HG03354 (cell line): Measurements from ENCODE around the gene TM2D1.
A peak's percentile ranks its signal among the peaks of the same experiment; 100 is the strongest.
"Not testable (repeated sequence)": the region's sequence is repeated elsewhere in the genome, so short reads cannot be mapped to it uniquely, and the experiment has no call there.

ENCODE experiments used
- ATAC-seq: cut with Tn5 transposase; IDR thresholded peaks from one replicate; pipeline ENCODE4 v1.9.1; 2021; ENCODE audit warnings: mild to moderate bottlenecking; ENCODE audit not compliant: unreplicated experiment, poor library complexity, severe bottlenecking

The TM2D1 gene

GRCh38 chr1:61724506-61724812 lies 482 bp downstream of the TM2D1 start:
- peak; percentile 6 for ATAC-seq

- ATAC-seq = not testable (repeated sequence)
Observed at GRCh38 chr1:61718996-61719663, 5.8 kb downstream of the TM2D1 start.

- no peak for ATAC-seq
Observed at GRCh38 chr1:61711969-61712368, 13.0 kb downstream of the TM2D1 start.

DNA sequence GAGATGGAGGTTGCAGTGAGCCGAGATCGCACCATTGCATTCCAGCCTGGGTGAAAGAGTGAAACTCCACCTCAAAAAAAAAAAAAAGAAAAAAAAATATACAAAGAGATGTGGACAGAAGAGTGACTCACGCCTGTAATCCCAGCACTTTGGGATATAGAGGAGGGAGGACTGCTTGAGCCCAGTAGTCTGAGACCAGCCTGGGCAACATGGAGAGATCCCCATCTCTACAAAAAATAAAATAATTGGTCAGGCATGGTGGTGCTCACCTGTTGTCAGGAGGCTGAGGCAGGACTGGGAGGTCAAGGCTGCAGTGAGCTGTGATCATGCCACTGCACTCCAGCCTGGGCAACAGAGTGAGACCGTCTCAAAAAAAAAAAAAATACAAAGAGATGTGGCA lies 13.7 kb downstream of the TM2D1 start:
- ATAC-seq = not testable (repeated sequence)

DNA sequence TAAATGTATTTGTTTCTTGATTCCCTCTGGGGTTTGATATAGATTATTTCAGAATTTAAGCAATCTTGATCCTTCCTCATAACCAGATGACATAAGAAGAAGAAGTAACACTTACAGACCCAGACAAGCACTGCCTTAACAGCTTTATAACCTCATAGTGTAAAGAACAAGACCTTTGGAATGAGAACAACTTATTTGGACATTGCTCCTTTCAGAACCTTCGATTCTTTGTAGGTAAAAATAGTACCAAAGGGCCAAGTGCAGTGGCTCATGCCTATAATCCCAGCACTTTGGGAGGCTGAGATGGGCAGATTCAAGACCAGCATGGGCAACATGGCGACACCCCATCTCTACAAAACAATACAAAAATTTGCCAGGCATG lies 15.0 kb downstream of the TM2D1 start:
- ATAC-seq = no peak

DNA sequence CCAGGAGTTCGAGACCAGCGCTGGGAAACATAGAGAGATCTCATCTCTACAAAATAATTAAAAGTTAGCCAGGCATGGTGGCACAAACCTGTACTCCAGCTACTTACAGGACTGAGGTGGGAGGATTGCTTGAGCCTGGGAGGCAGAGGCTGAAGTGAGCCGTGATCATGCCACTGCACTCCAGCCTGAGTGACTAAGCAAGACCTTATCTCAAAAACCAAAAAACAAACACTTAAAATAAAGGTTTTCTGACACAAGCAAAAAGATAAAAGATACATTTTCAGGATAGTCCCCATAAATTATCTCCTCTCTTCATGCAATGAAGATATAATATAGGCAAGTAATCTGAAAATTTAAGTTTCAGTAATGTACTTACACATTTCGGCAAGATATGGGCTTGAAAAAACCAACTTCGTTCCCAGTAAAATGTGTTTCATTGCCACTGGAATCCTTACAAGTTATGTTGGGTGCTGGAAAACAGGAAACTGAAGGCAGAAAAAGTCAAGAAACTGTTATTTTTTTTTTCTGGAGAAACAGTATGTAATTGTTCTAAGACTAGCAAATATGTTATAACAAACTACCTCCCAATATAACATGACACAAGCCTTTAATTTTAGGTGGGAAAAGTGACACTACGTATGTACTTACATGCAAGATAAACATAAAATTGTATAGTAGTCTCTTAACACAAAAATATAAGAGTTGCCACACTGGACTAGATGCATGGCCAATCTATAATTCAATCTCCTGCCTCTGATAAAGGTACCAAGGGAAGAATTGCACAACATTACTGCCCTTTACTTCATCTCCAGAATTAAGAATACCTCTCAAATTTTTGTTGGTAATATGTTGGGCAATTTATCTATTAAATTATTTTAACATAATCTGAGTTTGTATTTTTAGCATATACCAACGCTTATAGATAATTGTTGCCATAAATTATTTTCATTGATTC lies 15.7 kb downstream of the TM2D1 start:
- ATAC-seq = no peak

DNA sequence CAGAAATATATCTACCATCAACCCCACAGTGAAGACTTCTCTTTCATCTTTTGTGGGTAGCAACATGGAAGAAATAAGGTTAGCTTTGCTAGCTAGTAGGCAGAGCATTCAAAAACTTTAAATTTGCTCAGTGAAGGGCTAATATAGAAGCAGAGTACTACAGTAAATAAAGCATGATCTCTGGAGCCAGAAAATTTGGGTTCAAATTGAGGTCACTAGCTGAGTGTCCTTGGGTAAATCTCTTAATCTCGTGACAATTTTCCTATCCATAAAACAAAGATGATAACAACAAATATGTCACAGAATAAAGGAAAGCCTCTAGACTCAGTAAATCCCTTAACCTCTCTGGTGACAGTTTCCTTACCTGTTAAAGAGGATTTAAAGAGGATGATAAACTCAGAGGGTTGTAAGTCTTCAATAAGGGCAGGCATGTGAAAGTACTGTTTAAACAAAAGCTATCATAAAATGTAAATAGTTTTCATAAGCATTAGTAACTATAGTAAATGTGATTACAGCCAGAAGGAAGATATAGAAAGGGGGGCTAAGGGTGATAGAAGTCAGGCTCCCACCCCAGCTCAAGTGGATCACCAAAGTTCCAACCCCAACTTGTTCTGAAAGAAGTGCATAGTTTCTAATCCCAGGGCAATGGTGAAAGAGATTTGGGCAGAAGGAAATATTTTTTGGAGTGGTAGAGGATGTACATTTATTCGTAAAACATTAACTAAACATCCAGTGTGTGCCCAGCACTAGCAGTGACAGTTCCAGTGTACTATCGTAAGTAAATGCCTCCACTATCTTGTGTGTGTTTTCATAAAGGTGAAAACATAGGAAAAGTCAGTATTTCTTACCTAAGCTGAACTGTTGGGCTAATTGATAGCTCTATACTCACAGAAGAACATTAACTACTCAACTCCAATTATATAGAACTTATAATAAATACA lies 24.8 kb downstream of the TM2D1 start:
- no peak for ATAC-seq

DNA sequence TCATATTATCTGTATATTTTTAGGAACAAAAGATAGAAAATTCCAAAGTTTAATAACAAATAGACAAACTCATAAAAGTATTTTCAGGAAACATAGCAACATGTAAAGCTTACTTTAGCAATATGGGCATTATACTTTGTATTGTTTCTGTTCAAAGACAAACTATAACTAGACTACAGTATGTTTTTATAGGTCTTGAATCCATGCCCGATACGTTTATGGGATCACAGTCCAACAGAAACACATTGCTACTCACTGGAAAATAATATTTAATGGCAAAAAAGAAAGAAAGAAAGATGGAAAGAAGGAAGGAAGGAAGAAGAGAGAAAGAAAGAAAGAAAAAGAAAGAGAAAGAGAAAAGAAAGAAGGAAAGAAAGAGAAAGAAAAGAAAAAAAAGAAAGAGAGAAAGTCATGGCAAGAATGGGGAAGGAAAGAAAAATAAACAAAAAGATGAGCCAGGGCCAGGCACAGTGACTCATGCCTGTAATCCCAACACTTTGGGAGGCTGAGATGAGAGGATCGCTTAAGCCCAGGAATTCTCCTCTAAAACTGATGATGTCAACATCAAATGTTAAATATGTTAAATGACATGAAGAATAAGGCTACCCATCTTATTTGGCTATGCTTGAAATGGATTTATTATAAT lies 32.7 kb downstream of the TM2D1 start:
- no peak for ATAC-seq

DNA sequence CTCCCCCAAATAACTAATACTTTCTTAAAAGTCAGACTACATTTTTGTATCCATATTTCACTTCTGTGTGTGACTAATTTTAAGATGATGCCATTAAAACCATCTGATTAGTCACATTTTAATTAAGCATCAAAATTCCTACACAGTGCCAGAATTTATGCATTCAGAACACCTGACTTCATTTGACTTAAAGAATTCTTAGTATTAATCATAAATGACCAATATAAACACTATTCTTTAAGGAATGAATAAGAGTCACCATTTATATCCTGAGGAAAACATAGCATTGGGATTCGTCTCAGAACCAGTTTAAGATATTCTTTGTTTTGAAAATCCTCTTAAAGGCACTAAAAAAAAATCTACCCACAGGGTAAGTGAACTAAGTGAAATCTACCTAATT lies 37.0 kb downstream of the TM2D1 start:
- ATAC-seq = no peak

DNA sequence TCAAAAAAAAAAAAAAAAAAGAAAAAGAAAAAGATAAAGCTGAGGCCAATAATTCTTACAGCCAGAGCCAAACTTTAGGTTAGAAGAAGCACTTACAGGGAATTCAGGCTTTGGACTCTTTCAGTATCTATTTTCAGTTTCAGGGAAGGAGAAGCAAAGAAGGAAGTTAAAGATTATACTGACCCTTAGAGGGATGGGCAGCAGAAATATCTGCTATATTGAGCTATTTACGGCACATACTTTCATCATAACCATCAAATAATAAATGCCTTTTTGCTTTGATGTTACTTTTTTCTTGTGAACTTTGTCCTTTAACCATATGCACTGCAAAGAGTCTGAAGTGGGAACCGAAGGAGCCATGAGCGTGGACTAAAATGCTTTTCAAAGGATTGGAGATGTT lies 42.0 kb downstream of the TM2D1 start:
- no peak for ATAC-seq

DNA sequence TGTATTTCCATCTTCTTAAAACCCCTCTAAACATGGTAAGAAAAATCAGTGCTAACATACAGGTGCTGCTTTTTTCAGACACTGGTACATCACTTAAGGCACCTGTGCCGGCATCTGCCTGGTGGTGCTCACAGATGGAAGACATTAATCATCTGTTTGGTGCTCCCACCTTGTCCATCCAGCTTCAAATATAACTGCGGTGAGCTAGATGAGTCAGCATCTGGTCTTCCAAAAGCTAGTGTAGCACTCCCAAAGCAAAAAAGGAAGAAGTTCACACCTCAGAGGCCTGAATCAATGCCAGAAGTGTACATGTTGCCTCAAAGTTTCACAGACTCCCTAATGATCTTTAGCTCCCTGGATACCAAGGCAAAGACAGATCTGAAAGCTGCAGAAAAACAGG lies 44.4 kb downstream of the TM2D1 start:
- no peak for ATAC-seq

DNA sequence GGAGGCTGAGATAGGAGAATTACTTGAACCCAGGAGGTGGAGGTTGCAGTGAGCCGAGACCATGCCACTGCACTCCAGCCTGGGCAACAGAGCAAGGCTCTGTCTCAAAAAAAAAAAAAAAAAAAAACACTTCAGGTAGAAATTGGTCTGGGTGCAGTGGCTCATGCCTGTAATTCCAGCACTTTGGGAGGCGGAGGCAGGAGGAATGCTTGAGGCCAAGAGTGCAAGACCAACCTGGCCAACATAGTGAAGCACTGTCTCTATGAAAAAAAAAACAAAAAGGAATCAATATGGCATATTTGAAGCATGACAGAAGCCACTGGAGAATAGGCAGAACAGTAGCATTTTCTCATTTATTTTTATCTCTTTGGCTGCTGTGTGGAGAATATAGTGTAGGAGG lies 48.1 kb downstream of the TM2D1 start:
- not testable (repeated sequence) for ATAC-seq

- ATAC-seq = no peak
Observed at GRCh38 chr1:61674221-61674620, 50.7 kb downstream of the TM2D1 start.

DNA sequence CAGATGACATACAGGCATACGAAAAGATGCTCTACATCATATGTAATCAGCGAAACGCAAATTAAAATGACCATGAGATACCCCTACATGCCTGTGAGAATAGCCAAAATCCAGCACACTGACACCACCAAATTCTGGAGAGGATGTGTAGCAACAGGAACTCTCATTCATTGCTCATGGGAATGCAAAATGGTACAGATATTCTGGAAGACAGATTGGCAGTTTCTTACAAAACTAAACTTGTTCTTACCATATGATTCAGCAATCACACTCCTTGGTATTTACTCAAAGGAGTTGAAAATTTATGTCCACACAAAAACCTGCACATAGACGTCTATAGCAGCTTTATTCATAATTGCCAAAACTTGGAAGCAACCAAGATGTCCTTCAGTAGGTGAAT lies 52.6 kb downstream of the TM2D1 start:
- ATAC-seq = no peak

DNA sequence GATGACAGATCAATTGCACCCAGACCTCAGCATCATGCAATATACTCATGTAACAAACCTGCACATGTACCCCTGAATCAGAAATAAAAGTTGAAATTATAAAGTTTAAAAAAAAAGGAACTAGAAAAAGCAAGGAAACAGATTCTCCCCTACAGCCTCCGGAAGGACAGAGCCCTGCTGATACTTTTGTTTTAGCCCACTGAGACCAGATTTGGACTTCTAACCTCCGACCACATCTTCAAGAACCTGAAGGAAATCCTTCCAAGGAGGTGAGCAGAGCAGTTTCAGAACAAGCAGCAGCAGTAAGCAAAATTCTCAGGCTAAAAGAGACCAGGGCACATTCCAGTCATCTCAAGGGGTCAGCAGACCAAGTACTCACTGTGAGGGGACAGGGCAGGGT lies 54.5 kb downstream of the TM2D1 start:
- ATAC-seq = no peak

GRCh38 chr1:61670016-61670415 lies 54.9 kb downstream of the TM2D1 start:
- ATAC-seq = no peak

- ATAC-seq = no peak
Observed at GRCh38 chr1:61659061-61659460, 65.9 kb downstream of the TM2D1 start.

GRCh38 chr1:61655453-61655852 lies 69.5 kb downstream of the TM2D1 start:
- no peak for ATAC-seq

DNA sequence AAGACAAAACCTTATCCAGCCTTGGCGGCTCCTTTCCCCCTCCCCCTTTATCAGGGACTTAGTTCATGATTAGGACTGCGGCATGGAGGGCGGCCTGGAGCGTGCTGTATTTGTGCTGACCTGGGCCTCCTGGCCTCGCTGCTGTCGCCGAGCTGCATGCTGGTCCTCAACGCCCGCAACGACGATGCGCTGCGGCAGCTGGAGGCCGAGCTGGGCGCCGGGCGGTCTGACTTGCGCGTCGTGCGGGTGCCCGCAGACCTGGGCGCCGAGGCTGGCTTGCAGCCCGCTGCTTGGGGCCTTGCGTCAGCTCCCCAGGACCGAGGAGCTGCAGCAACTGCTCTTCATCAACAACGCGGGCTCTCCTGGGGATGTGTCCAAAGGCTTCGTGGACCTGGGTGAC lies 70.9 kb downstream of the TM2D1 start:
- no peak for ATAC-seq
